Gastrocnemius medialis (tissue), 4 donors: ENCODE results near the gene FMN2. TPM values are rescaled to one million over a fixed set of nuclear protein-coding genes. Genes with fewer than 3 reads are reported as not detected.

Experiments
- ATAC-seq, 2 donors: fragments of 150-250 bp; one replicate each; pipeline ENCODE4 v1.9.1; 2016
- DNase-seq, 2 donors: peaks; one replicate each; pipeline ENCODE4 v3.0.0-alpha.2; 2019
- H3K27ac ChIP-seq, 4 donors: fragments of 200-600 bp; sonication (generic); 1 replicate in 1 of 4; 2 replicates in 3 of 4; pipeline ENCODE4 v1.5.1; 2016 to 2018; ENCODE audit warnings: mild to moderate bottlenecking in 2 of 4, moderate library complexity in 1 of 4
- H3K27me3 ChIP-seq, 3 donors: fragments of 200-600 bp; sonication (generic) in 2 of 3; 1 replicate in 1 of 3; 2 replicates in 2 of 3; pipeline versions ENCODE4 v1.5.1 to v1.6.0; 2016 to 2019; ENCODE audit warnings: mild to moderate bottlenecking in 1 of 3, moderate library complexity in 1 of 3
- H3K36me3 ChIP-seq, 2 donors: fragments of 200-600 bp; sonication (generic) in 1 of 2; one replicate each; pipeline ENCODE4 v1.5.1; 2017 to 2018
- H3K4me1 ChIP-seq, 2 donors: fragments of 200-600 bp; sonication (generic) in 1 of 2; one replicate each; pipeline ENCODE4 v1.5.1; 2016 to 2017; ENCODE audit warnings: mild to moderate bottlenecking in 2 of 2
- H3K4me3 ChIP-seq, 4 donors: fragments of 200-600 bp; sonication (generic) in 3 of 4; 1 replicate in 1 of 4; 2 replicates in 3 of 4; pipeline ENCODE4 v1.5.1; 2016 to 2019; ENCODE audit warnings: mild to moderate bottlenecking in 2 of 4
- H3K9me3 ChIP-seq, 3 donors: fragments of 200-600 bp; sonication (generic) in 2 of 3; 1 replicate in 1 of 3; 2 replicates in 2 of 3; pipeline ENCODE4 v1.5.1; 2016 to 2019
- POLR2A ChIP-seq, 2 donors: fragments of 450-650 bp; IDR thresholded peaks; one replicate each; pipeline ENCODE4 v1.6.1; 2017; ENCODE audit warnings: antibody characterized with exemption in 2 of 2, mild to moderate bottlenecking in 2 of 2, moderate library complexity in 2 of 2
- in situ Hi-C, 4 donors: fragments of 200-750 bp; cut with MboI; loops; one replicate each; pipeline versions ENCODE4 v1.15.0 to v1.8.0; 2017; ENCODE audit warnings: low sequenced_read_pairs in 4 of 4
- intact Hi-C: fragments of 100-400 bp; cut with DNase I; formaldehyde crosslinking; loops from one replicate; pipeline ENCODE4 v1.15.1; 2023; ENCODE audit warnings: low total_unique reads
- total RNA-seq, 4 donors: library from RNA; depleted of rRNA; stranded (reverse); fragments of >200 nt; gene quantifications; one replicate each; pipeline versions ENCODE4 v1.1.0 to v1.2.3, GENCODE V29; 2016
- TF ChIP-seq, protein P1 (sequence below), 5 experiments: fragments of 450-650 bp in 3 of 5; fragments of 200-600 bp in 2 of 5; sonication (generic) in 2 of 5; IDR thresholded peaks in 4 of 5; conservative IDR thresholded peaks in 1 of 5; 1 replicate in 4 of 5; 2 replicates in 1 of 5; pipeline ENCODE4 v1.5.1; 2016 to 2019; ENCODE audit warnings: antibody characterized with exemption in 5 of 5, mild to moderate bottlenecking in 3 of 5, moderate library complexity in 3 of 5

FMN2 gene
- total RNA-seq, 4 donors from 2014 or later: 0.51 TPM; not detected in 3

- H3K4me1 ChIP-seq: no peaks in the 10 kb centered on the region
- DNase-seq (no peak), ATAC-seq (no peak)
- H3K36me3 ChIP-seq: no peaks in the 10 kb centered on the region
- no peak overlapping the region for H3K4me3 ChIP-seq
- intact Hi-C loops (no loop called here), in situ Hi-C loops (no loop called here)
- TF ChIP-seq, protein P1, sequence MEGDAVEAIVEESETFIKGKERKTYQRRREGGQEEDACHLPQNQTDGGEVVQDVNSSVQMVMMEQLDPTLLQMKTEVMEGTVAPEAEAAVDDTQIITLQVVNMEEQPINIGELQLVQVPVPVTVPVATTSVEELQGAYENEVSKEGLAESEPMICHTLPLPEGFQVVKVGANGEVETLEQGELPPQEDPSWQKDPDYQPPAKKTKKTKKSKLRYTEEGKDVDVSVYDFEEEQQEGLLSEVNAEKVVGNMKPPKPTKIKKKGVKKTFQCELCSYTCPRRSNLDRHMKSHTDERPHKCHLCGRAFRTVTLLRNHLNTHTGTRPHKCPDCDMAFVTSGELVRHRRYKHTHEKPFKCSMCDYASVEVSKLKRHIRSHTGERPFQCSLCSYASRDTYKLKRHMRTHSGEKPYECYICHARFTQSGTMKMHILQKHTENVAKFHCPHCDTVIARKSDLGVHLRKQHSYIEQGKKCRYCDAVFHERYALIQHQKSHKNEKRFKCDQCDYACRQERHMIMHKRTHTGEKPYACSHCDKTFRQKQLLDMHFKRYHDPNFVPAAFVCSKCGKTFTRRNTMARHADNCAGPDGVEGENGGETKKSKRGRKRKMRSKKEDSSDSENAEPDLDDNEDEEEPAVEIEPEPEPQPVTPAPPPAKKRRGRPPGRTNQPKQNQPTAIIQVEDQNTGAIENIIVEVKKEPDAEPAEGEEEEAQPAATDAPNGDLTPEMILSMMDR (IDR thresholded peaks at IDR 0.05 in 4 of 5, conservative IDR thresholded peaks at IDR 0.05 in 1 of 5): no peak
- no peak for TF ChIP-seq POLR2A (IDR thresholded peaks at IDR 0.05)
- H3K27ac ChIP-seq: no peak overlapping the region
- no peaks in the 10 kb centered on the region for H3K9me3 ChIP-seq
- no peaks in the 10 kb centered on the region for H3K27me3 ChIP-seq
These were observed 250.6 kb downstream of the FMN2 start for GRCh38 chr1:240342251-240342625.

GRCh38 chr1:240343045-240343444 is 251.4 kb downstream of the FMN2 start:
- H3K9me3 ChIP-seq: no peaks in the 10 kb centered on the region
- no peaks in the 10 kb centered on the region for H3K4me1 ChIP-seq
- no peaks in the 10 kb centered on the region for H3K36me3 ChIP-seq
- H3K4me3 ChIP-seq: no peak overlapping the region
- no peak for DNase-seq
- H3K27me3 ChIP-seq: no peaks in the 10 kb centered on the region
- no peak for TF ChIP-seq POLR2A (IDR thresholded peaks at IDR 0.05)
- TF ChIP-seq, protein P1 (IDR thresholded peaks at IDR 0.05 in 4 of 5, conservative IDR thresholded peaks at IDR 0.05 in 1 of 5): no peak
- intact Hi-C loops: no loop called here
- no peak overlapping the region for H3K27ac ChIP-seq
- ATAC-seq: no peak
- in situ Hi-C loops: no loop called here

- Histone ChIP-seq H3K9me3 (no peaks in the 10 kb centered on the region), H3K27me3 (no peaks in the 10 kb centered on the region), H3K27ac (no peak overlapping the region), H3K36me3 (no peaks in the 10 kb centered on the region), H3K4me1 (no peaks in the 10 kb centered on the region), H3K4me3 (no peak overlapping the region)
- DNase-seq (no peak), ATAC-seq (no peak)
- in situ Hi-C loops (no loop called here), intact Hi-C loops (no loop called here)
- no peak for TF ChIP-seq POLR2A (IDR thresholded peaks at IDR 0.05)
- TF ChIP-seq, protein P1 (IDR thresholded peaks at IDR 0.05 in 4 of 5, conservative IDR thresholded peaks at IDR 0.05 in 1 of 5): no peak
These were observed 252.3 kb downstream of the FMN2 start for GRCh38 chr1:240343966-240344365.

DNA sequence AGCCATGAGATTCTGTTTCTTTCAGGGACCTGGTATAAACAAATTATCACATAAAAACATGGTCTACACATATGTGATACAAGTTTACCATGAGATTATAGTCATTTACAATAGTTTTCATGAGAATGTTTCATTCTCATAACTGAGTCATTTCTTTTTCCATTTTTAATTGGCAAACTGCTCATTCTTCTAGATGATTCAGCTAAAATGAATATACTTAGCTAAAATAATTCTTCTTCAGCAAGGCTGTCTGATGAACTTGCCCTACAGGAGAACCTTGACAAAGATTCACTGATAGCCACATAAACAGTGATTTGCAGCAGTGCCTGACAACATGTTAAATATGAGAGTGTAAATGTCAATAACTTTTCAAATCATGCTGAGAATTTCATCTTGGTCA is 253.2 kb downstream of the FMN2 start:
- no peaks in the 10 kb centered on the region for H3K36me3 ChIP-seq
- intact Hi-C loops: no loop called here
- H3K4me1 ChIP-seq: no peaks in the 10 kb centered on the region
- TF ChIP-seq, protein P1 (IDR thresholded peaks at IDR 0.05 in 4 of 5, conservative IDR thresholded peaks at IDR 0.05 in 1 of 5): no peak
- no peak for TF ChIP-seq POLR2A (IDR thresholded peaks at IDR 0.05)
- no peaks in the 10 kb centered on the region for H3K9me3 ChIP-seq
- ATAC-seq: no peak
- in situ Hi-C loops: no loop called here
- DNase-seq: no peak
- no peaks in the 10 kb centered on the region for H3K27me3 ChIP-seq
- H3K4me3 ChIP-seq: no peak overlapping the region
- no peak overlapping the region for H3K27ac ChIP-seq

DNA sequence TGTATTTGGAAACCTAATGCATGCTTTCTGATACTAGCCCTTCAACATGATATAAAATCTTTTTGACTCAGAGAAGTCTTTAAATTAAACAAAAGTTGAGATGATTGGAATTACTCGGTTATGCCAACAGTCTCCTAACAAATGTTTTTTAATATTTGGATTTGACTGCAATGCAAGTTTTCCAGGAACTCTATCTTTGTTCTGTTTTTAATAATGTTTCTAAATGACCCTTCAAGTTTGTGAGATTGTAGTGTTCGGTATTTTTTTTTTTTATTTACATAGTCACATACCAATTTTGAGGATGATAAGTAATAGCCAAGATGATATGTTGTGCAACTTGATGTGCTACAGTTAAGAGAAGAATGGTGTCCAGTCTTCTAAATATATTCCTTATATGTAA is 258.0 kb downstream of the FMN2 start:
- Histone ChIP-seq H3K36me3 (no peaks in the 10 kb centered on the region), H3K9me3 (no peaks in the 10 kb centered on the region), H3K4me1 (no peaks in the 10 kb centered on the region), H3K27me3 (no peaks in the 10 kb centered on the region), H3K27ac (no peak overlapping the region), H3K4me3 (no peak overlapping the region)
- no peak for DNase-seq
- in situ Hi-C loops (no loop called here), intact Hi-C loops (no loop called here)
- TF ChIP-seq, protein P1 (IDR thresholded peaks at IDR 0.05 in 4 of 5, conservative IDR thresholded peaks at IDR 0.05 in 1 of 5): no peak
- no peak for TF ChIP-seq POLR2A (IDR thresholded peaks at IDR 0.05)
- no peak for ATAC-seq
